ENCODE measurements around the gene ANAPC1. TPM values are rescaled to one million over a fixed set of nuclear protein-coding genes. Genes with fewer than 3 reads are reported as not detected.

ANAPC1 gene
- total and polyA plus RNA-seq, 10 of the 15 experiments (the other 5 are each of a cell fraction or from before 2014, with no cell fraction given): 10.0 to 108 (median 53.6) TPM

DNA sequence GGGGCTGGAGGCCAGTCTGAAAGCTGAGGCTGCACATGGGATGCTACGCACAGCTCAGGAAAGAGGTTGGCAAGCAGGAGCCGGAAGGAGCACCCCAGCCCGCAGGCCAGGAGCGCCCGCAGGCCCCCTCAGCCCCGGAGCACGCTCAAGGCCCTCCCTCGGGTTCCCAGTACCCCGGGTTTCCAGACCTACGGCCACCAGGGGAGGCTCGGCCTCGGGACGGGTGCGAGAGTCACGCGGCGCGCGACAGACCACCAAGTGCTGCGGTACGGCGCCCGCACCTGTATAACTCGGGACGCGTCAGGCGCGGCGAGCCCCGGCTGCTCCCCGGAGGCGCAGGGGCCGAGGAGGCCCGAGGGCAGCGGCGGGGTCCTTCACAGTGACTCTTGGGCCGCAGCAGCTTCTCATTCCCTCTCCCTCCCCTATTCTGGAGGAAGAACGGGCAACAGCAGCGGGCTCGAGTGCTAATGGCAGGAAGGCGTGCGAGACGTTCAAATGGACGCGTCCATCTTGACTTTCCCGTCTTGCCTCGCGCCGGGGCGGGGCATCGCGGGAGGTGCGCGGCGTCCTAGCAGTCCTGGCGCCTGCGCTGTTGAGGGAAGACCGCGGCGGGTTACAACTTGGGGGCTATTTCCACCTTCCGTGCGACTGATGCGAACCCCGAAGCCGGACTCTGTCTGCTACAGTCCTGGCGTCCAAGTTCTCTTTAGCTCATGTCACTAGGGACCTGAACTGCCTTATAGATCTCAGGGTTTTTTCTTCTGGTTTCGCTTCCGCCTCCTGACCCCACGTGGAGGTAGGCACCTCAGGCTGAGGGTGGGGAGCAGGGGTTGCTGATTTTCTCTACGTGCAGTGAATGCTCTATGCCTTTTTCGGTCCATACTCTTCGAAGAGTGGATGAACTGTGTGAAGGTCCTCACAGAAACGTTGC, at the start of gene ANAPC1 (continued):
- TF ChIP-seq MAX (IDR thresholded peaks at IDR 0.05; ENCODE audit: low read depth, low read length) (peak; percentile 86; the same call in 1 of the 2 replicates), MYC (IDR thresholded peaks at IDR 0.05; ENCODE audit: insufficient read depth, insufficient read length, insufficient replicate concordance, low read length, severe bottlenecking) (peak; percentile 78), ZNF24 (IDR thresholded peaks at IDR 0.05) (no peak), ZNF592 (IDR thresholded peaks at IDR 0.05) (no peak), PAX5 (IDR thresholded peaks at IDR 0.05; ENCODE audit: borderline replicate concordance, low read depth, low read length) (no peak), RAD51 (IDR thresholded peaks at IDR 0.05) (peak; percentile 77), MTA2 (IDR thresholded peaks at IDR 0.05; ENCODE audit: low read depth) (no peak), POLR2AphosphoS5 (IDR thresholded peaks at IDR 0.05; ENCODE audit: low read length) (peak; percentile 95), ZNF207 (IDR thresholded peaks at IDR 0.05; ENCODE audit: borderline replicate concordance) (peak; percentile 33; the same call in 1 of the 2 replicates), BRCA1 (IDR thresholded peaks at IDR 0.05; ENCODE audit: low read depth, low read length) (no peak), CBX3 (IDR thresholded peaks at IDR 0.05; ENCODE audit: borderline replicate concordance, low read depth) (no peak), TAF1 (IDR thresholded peaks at IDR 0.05; ENCODE audit: borderline replicate concordance, low read depth, low read length) (peak; percentile 92), CBFB (IDR thresholded peaks at IDR 0.05; ENCODE audit: low read depth) (peak; percentile 69), BCLAF1 (IDR thresholded peaks at IDR 0.05) (no peak), NRF1 (conservative IDR thresholded peaks at IDR 0.05; ENCODE audit: low read depth, low read length) (peak; percentile 57), ATF7 (IDR thresholded peaks at IDR 0.05; ENCODE audit: low read depth) (no peak), NFYB (IDR thresholded peaks at IDR 0.05; ENCODE audit: insufficient read depth, low read depth, low read length) (no peak), NR2C1 (IDR thresholded peaks at IDR 0.05) (no peak), SIN3A (IDR thresholded peaks at IDR 0.05; ENCODE audit: low read depth, low read length) (peak; percentile 97)
- TF ChIP-seq, protein P1, sequence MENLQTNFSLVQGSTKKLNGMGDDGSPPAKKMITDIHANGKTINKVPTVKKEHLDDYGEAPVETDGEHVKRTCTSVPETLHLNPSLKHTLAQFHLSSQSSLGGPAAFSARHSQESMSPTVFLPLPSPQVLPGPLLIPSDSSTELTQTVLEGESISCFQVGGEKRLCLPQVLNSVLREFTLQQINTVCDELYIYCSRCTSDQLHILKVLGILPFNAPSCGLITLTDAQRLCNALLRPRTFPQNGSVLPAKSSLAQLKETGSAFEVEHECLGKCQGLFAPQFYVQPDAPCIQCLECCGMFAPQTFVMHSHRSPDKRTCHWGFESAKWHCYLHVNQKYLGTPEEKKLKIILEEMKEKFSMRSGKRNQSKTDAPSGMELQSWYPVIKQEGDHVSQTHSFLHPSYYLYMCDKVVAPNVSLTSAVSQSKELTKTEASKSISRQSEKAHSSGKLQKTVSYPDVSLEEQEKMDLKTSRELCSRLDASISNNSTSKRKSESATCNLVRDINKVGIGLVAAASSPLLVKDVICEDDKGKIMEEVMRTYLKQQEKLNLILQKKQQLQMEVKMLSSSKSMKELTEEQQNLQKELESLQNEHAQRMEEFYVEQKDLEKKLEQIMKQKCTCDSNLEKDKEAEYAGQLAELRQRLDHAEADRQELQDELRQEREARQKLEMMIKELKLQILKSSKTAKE (IDR thresholded peaks at IDR 0.05; ENCODE audit: low read depth, poor library complexity, severe bottlenecking): no peak

Data from GM12878 (cell line).